Hepatic stellate cell (primary cell): ENCODE results near the gene FAF1.
"Not testable (repeated sequence)": the region's sequence is repeated elsewhere in the genome, so short reads cannot be mapped to it uniquely, and the experiment has no call there.

ENCODE experiments used
- DNase-seq: peaks from one replicate; pipeline ENCODE4 v3.0.0; 2011; ENCODE audit warnings: low spot score

Gene FAF1

DNA sequence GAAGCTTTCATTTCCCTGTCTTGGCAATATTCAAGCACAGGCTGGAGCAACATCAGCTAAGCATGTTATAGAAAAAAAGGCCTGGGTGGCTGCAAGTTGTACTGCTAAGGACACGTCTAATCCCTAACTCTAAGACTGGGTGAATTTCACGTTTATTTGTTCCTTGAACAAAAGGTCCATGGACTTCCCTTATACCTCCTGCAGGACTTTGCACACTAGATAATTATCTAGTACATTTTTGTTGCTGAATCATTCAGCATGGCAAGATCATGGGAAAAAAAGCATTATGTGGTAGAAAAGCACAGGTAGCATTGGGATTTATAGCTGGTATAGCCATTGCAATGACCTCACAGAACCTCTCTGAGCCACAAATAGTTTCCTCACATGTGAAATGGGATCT lies 406.1 kb downstream of the FAF1 start:
- DNase-seq = no peak

DNA sequence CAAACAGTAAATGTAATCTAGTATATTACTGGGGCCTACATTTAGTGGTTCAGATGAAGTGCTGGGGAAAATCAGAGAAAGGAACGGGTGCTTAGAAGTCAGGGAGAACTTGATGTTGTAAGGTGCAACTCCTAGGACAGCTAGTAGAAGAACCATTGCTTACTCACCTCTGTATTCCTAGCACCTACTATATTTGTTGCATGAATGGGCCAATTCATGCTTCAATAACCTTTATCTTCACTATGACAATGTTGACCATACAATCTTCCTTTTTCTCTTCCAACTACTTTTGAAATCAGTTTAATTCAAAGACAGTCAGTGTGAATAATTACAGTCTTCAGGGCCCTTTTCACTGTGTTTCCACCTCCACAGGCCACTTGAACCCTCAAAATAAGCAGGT lies 411.8 kb downstream of the FAF1 start:
- no peak for DNase-seq

DNA sequence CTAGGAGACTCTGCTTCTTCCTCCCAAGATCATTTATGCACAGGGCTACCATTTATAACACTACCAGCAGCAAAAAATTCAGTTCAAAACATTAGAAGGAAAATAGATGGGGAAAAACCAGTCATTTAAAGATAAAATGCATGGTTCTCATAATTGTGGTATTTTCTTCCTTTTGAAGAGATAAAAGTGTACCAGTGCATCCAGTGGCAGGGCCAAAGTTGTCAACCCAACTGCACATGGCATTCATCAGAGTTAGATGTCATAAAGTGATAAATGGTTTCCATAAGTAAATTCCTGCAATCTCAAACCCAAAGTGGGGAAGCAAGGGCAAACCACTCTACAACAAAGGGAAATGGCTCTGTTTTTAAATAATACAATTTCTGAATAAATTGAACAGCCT lies 417.7 kb downstream of the FAF1 start:
- no peak for DNase-seq

DNA sequence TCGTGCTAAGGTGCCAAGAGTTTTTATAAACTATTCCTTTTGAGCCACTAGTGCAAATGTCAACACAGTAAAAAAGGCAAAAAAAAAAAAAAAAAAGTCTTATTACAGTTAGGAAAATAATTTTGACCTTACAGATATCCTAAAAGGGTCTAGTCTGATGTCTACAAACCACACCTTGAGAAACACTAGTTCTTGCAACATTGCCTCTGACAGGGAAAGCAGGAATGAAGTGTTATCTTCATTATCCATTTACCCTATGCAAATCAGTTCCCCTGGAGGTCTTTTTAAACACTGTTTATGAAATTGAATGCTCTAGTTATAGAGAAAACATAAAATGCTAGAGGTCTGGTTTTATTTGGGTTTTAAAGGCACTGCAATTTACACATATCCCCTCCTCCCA lies 421.6 kb downstream of the FAF1 start:
- DNase-seq = no peak

DNA sequence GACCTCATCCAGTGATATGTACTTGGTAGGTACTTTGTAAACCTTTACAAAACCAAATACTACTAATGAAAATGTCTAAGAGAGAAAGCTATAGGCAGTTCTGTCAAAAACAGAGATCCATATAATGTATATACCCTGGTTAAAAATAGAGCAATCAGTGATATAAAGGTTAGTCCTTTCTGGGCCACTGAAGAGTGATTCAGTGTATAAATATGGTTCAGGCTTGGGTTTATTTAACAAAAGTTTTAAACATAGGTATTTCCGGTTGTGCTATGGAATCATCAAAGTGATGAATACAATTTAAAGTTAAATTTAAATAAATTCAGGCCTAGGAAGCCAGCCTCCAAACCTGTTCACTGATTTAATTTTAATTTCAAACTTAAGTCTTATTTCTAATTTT lies 428.5 kb downstream of the FAF1 start:
- no peak for DNase-seq

DNA sequence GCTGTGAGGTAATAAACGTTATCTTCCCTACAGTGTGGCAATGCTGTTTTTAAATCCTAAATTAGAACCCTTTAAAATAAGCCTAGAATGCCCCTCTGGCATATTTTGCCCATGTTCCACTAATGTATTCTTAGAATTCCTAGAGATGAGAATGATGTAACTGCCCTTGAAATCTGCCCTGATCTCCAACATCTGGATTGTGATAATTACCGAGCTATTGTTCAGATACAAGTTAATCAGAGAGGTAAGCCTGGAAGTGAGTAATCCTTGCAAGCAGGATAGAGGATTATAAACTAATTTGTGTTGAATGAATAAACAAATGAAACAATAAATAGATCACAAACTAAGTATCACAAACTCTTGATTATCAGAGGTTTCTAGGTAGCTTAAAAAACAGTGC lies 429.0 kb downstream of the FAF1 start:
- no peak for DNase-seq

DNA sequence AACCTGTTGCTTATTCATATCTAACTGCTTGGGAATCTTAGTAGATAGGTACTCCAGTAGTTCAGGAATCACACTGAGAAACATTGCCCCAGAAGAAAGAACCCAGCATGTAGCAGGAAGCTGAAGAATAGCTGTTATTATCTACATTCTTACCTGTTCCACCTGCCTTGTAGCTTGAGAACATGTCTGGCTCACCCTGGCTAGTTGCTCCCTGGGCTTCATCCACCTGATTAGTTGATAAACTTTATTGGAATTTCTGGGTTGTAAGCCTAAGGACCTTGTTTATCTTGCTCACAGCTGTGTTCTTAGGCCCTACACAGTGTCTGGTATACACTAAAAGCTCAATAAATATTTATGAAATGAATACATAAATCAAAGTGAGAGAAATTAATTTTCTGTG lies 430.6 kb downstream of the FAF1 start:
- no peak for DNase-seq

DNA sequence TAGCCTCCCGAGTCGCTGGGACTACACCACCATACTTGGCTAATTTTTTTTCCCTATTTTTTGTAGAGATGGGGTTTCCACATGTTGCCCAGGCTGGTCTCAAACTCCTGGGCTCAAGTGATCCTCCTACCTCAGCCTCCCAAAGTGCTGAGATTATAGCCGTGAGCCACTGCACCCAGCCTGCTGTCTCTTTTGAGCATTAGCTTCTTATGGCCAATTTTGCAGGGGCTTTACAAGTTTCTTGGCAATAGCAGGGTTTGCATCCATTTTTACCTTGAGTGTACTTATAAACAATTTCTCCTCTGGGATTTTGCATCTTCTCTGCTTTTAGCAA lies 432.1 kb downstream of the FAF1 start:
- DNase-seq = not testable (repeated sequence)

DNA sequence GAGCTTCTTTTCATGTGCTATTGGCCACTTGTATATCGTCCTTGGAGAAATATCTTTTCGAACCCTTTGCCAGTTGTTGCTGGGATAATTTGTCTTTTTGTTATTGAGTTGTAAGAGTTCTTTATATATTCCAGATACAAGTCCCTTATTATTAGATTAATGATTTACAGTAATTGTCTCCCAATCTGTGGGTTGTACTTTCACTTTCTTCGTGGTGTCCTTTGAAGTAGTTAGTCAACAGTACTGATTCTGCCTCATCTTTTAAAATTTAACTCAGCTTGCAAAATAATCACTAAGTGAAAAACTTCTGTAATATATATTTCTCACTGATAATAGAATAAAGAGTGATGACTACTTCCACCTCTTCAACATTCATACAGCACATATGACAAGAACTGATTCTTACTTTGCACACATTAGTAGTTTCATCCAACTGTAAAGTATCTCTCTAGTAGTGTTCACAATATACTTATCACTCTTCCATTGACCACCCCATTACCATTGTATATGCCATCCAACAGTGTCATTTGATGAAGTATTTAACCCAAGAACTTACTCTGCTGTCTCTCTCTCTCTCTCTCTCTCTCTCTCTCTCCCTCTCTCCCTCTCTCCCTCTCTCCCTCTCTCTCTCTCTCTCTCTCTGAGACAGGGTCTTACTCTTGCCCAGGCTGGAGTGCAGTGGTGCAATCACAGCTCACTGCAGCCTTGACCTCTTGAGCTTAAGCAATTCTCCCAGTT lies 432.6 kb downstream of the FAF1 start:
- no peak for DNase-seq

DNA sequence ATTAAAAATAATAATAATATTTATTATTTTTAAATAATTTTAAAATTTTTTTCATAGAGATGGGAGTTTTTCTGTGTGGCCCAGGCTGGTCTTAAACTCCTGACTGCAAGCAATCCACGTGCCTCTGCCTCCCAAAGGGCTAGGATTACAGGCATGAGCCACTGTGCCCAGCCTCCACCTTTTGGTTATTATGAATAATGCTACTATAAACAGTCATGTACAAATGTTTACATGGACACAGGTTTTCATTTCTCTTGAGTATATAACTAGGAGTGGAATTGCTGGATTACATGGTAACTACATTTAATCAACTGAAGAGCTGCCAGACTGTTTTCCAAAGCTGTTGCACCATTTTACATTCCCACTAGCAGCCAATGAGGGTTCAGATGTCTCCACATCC lies 433.6 kb downstream of the FAF1 start:
- DNase-seq = no peak

DNA sequence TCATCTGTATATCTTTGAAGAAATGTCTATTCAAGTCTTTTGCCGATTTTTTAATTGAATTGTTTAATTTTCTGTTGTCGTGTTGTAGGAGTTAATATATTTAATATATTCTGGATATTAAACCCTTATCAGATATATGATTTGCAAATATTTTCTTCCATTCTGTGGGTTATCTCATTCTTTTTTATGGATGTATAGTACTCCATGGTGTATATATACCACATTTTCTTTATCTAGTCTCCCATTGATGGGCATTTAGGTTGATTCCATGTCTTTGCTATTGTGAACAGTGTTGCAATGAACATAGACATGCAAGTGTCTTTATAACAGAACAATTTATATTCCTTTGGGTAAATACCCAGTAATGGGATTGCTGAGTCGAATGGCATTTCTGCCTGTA lies 436.5 kb downstream of the FAF1 start:
- no peak for DNase-seq

DNA sequence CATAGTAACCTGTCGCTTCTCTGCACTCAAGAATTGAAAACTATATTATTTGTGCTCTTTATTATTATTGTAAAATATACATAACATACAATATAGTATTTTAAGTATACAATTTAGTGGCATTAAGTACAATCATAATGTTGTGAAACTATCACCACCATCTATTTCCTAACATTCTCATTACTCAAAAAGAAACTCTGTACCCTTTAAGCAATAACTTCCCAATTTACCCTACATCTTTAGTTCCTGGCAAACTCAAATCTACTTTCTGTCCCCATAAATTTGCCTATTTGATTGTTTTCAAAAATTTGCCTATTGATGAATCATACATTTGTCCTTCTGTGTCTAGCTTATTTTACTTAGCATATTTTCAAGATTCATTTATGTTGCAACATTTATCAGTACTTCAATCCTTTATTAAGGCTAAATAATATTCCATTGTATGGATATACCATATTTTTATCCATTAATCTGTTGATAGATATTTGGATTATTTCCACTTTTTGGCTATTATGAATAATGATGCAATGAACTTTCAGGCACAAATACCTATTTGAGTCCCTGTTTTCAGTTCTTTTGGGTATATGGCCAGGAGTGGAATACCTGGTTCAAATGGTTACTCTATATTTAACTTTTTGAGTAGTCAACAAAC lies 437.2 kb downstream of the FAF1 start:
- DNase-seq = no peak

DNA sequence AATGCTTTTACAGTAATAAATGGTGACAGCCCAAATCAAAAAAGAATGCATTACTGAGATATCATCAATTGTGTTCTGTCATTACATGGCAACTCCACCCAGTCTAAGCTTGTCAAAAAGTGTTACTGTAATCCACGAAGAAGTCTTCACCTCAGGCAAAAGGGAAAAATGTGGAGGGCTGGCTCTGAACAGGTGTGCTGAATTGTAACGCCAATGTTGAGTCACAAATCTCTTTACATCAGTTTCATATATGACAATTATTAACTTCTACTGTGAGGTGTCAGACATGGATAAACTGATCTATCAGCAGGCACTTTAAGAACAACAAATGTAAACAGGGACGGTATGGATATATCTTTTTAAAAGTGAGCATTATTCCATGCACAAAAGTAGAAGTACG lies 438.4 kb downstream of the FAF1 start:
- DNase-seq = no peak

DNA sequence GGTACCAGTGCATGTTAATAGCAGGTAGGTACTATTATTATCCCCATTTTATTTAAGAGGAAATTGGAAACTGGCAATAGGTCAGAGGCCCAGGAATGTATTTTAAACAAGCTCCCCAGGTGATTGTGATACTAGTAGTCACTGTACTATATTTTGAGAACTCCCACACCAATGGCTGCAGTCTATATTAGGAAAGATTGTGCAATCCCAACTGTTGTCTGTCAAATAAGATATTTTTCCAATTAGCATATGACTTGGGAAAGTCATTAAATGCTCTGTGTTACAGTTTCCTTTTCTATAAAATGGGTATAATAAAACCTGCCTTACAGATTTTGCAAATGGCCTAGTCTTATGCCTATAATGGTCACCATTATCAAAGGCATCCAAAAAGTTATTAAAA lies 442.6 kb downstream of the FAF1 start:
- no peak for DNase-seq

DNA sequence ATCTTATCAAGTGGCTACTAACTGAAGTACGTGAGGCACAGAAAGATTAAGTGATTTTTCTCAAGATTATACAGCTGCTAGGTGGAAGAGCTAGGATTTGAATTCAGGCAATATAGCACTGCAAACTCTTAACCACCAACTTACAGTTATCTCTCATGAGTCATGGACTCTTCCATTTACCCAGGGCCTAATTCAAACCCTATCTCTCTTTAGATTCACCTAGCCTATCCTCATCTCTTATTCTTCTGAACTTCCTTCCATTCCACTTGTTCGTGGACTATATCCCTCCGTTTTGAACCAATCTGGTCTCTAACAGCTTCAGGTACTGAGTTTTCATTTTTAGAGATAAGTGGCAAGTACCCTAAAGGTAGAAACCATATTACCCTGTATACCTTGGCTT lies 444.0 kb downstream of the FAF1 start:
- no peak for DNase-seq

DNA sequence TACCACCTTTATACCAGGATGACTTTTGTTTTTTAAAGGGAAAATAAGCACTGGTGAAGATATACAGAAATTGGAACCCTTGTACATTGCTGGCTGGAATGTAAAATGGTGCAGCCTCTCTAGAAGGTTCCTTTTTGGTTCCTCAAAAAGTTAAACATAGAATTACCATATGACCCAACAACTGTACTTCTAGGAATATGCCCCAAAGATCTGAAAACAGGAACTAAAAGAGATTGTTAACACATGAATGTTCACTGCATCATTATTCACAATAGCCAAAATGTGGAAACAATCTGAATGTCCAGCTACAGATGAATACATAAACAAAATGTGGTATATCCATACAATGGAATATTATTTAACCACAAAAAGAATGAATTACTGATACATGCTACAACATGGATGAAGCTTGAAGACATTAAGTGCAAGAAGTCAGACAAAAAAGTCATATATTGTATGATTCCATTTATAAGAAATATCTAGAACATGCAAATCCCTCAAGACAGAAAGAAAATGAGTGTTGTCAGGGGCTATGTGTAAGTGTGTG lies 452.0 kb downstream of the FAF1 start:
- no peak for DNase-seq

DNA sequence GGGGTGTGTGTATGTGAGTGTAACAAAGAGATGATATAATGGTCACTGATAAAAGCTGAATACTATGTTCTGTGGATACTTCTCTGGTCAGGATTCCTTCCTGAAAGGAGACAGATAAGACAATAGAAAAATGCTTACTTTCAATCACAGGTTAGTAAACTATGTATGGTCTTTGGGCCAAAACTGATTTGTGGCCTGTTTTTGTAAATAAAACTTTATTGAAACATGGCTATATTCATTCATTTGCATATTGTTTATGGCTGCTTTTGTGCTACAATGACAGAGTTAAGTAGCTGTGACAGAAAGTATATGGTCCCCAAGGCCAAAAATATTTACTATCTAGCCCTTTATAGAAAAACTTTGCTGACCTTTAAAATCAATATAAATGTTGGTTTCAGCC lies 454.6 kb downstream of the FAF1 start:
- DNase-seq = no peak

DNA sequence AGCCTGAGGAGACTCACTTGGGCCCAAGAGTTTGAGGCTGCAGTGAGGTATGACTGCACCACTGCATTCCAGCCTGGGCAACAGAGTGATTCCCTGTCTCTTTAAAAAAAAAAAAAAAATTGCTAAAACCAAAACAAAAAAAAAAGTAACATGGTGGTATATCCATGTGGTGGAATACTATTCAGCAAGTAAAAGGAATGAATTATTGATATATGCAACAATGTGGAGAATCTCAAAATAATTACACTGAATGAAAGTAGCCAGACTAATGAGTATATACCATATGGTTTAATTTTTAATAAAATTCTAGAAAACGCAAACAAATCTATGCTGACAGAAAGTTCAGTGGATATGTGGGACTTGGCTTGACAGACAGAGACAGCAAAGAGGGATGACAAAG lies 456.6 kb downstream of the FAF1 start:
- DNase-seq = no peak

DNA sequence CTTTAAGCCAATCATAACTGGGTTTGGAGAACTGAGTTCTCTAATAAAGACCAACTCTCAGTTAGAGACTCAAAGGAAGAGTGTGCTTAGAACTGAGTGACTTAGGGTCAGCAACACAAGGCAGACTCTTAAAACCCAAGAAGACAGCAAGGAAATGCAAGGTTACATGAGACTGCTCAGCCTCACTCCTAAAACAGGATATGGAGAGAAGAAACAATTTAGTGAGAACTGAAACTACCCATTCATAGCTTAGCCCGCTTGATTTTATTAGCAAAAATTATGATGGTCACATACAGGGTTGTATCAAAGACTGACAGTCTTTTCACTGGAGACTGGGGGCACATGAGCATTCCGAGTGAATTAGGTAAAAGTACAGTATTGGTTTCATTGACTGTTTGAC lies 457.9 kb downstream of the FAF1 start:
- DNase-seq = no peak

DNA sequence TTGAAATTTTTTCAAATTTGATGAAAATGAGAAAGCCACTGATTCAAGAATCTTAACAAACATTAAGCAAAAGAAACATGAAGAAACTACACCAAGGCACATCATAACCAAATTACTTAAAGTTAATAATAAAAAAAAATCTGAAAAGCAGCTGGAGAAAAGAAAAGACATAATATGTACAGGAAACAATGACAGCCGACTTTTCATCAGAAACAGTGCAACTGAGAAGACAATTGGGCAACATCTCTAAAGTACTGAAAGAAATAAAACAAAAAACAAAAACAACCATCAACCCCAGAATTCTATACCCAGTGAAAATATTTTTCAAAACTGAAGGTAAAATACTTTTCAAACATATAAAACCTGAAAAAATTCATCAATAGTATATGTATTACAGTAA lies 463.1 kb downstream of the FAF1 start:
- no peak for DNase-seq

DNA sequence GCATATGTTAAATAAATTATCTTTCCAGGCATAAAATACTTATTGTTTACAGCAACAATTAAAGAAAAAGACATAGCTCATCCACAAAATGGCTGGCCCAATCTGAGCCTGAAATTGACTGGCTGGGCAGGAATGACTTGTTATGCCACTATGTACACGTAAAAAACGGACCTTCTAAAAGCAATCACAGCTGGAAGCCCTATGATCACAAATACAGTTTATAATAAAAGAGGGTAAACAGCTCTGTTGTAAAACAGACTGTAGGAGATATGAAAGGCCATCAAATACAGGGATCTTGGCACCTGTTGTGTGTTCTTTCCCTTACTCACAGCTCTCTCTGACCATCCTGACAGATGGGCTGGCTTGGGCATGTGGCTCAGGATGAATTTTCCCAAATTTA lies 466.4 kb downstream of the FAF1 start:
- no peak for DNase-seq

DNA sequence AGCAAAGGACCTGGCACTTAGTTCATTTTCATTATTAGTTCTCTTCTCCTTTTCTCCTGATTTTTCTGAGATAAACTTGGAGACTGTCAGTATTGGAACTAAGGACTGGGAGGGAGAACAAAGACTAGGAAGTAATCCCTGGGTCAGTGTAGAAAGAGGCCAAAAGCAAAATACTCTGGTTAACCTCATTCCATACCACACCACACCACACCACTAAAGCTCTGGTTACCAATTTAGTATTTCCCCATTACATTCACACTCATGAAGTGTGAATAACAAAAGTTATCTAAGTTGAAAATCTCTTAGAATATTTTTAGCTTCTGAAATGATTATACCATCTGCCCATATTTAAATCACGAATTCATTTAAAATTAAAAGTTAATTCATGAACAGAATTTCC lies 467.9 kb downstream of the FAF1 start:
- no peak for DNase-seq

DNA sequence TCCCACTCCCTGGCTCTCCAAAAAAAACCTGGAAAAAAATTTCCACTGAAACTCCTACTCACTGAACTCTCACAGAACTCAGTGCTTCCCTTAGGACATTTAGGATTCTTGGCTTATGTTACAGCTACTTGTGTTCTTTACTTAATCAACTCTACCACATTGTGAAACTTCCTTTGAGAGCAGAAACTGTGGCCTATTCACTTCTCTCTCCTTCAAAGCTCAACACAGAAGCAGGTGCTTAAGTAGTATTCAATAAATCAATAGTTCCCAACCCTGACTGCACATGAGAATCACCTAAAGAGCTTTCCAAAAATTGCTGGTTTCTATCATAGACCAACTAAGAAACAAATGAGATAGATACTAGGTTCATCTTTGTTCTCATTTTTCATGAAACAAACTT lies 468.9 kb downstream of the FAF1 start:
- no peak for DNase-seq

DNA sequence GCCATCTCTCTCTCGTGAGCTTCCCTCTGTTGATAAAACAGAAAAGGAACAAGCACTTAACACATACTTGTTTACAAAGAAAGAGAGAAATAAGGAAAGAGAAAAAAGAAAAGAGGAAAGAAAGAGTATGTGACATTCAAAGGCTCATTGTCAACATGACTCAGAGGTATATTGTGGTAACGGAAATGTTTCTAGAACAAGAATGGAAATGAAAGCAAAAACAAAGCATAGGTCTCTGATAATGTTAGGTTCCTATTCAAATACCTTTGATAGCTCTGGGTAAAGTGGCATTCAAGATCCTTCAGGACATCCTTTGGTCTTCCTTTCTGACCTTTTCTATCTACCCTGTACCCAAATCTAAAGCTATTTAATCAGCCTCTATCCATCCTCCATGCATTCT lies 469.4 kb downstream of the FAF1 start:
- DNase-seq = no peak
